GM21717 (cell line): ENCODE data around the gene ZC3H14.

Experiments used
- ATAC-seq: cut with Tn5 transposase; IDR thresholded peaks from one replicate; pipeline ENCODE4 v1.9.1; 2021; ENCODE audit warnings: mild to moderate bottlenecking, moderate library complexity; ENCODE audit not compliant: unreplicated experiment

The ZC3H14 gene

GRCh38 chr14:88669346-88669745 is 106.5 kb downstream of the ZC3H14 start:
- ATAC-seq, result no peak
